Activated CD4-positive, alpha-beta T cell treated with anti-CD3 and anti-CD28 coated beads, Interleukin-2, amount 50 U/mL, for 48 hours (primary cell): ENCODE data around the gene SLAMF6.
"Not testable (repeated sequence)": the region's sequence is repeated elsewhere in the genome, so short reads cannot be mapped to it uniquely, and the experiment has no call there.

Source experiments
- DNase-seq, 2 experiments: peaks; one replicate each; pipeline ENCODE4 v3.0.0-alpha.2; 2020

Gene SLAMF6

GRCh38 chr1:160541622-160542302 is 18.7 kb upstream of the SLAMF6 start:
- DNase-seq: no peak

- DNase-seq: no peak
Measured at GRCh38 chr1:160540859-160541233, 17.8 kb upstream of the SLAMF6 start.

GRCh38 chr1:160539990-160540858 is 17.2 kb upstream of the SLAMF6 start:
- DNase-seq: peak; percentile 38 to 55

DNA sequence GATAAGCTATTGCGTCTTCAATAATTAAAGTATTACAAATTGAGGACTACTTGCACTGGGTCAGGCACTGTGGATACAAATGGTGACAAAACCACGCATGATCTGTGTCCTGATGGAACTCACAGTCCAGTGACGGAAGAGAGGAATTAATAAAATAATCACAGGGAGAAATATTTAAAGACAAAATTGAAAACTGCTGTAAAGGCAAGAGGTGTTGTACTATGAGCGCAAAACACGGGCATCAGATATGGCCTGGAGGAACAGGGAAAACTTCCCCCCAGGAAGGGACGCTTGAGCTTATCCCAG is 16.6 kb upstream of the SLAMF6 start:
- no peak for DNase-seq

DNA sequence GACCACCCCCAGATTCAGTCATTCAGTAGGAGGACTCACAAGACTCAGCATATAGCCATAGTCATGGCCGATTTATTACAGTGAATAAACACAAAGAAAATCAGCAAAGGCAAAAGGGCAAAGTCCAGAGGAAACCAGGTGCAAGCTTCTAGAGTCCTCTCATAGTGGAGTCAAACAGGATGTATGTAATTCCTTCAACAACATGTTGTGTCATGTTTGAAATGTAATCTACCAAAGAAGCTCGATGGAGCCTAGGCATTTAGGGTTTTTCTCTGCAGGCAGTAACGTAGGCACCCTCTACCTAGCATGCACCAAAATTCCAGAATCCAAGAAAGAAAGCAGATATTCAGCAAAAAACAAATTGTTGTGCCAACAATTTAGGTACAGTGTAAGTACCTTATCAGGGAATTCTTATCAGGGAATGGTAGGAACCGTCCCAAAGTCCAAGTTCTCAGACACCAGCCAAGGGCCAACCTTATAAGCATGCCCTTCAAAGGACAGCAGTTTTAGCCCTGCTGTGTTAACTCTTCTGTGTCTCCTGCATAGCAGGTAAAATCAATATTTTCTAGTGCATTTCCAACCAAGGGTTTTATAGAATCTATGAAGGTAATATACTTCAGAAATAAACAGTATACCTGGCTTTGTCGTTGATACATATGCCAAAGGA is 16.1 kb upstream of the SLAMF6 start:
- DNase-seq: no peak

DNA sequence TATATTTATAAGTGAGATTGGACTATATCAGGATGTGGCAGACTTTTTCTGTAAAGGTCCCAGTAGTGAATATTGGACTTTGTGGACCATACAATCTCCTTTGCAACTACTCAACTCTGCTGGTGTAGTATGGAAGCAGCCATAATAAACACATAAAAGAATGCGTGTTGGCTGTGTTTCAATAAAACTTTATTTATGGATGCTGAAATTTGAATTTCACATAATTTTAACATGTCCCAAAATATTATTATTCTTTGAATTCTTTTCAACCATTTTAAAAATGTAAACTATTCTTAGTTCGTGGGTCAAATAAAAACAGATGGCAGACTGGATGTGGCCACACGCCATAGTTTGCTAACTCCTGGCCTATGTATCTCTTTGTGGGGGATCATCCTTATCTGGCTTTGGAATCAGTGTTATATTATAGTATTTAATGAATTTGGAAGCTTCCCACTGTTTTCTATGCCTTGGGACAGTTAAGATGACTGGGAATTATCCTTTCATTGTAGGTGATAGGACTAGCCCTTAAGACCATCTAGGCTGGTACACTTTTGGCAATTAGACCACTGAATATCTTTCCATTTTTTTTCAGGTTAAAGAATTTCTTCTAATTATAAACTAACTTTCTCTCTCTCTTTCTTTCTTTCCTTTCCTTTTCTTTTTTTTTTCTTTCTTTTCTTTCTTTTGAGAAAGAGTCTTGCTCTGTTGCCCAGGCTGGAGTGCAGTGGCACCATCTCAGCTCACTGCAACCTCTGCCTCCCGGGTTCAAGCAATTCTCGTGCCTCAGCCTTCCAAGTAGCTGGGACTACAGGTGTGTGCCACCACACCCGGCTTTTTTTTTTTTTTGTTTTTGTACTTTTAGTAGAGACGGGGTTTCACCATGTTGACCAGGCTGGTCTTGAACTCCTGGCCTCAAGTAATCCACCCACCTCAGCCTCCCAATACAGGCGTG is 14.9 kb upstream of the SLAMF6 start:
- DNase-seq: no peak

DNA sequence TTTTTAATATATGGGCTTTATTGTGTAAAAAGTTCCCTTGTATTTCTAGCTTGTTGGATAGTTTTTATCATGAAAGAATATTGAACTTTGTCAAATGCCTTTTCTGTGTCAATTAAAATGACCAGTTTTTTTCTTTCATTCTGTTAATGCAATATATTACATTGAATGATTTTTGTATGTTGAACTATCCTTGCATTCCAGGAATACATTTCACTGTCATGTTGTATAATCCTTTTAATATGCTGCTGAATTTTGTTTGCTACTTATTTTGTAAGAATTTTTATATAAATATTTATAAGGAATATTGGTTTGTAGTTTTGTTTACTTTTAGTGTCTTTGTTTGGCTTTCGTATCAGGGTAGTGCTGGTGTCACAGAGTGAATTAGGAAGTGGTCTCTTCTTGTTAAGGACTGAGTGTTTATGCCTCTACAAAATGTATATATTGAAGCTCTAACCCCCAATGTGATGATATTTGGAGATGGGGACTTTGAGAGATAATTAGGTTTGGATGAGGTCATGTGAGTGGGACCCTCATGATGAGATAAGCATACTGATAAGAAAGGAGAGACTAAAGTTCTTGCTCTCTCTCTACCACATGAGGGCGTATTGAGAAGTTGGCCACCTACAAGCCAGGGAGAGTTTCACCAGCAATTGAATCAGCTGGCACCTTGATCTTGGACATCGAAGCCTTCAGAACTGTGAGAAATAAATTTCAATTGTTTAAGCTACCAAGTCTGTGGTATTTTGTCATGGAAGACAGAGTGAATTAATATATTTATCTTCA is 12.0 kb upstream of the SLAMF6 start:
- DNase-seq: no peak

DNA sequence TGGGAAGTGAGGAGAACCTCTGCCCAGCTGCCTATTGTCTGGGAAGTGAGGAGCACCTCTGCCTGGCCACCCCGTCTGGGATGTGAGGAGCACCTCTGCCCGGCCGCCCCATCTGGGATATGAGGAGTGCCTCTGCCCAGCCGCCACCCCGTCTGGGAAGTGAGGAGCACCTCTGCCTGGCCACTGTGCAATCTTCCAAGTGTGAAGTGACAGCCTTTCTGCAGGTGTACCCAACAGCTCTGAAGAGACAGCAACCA is 9.4 kb upstream of the SLAMF6 start:
- DNase-seq: not testable (repeated sequence)

DNA sequence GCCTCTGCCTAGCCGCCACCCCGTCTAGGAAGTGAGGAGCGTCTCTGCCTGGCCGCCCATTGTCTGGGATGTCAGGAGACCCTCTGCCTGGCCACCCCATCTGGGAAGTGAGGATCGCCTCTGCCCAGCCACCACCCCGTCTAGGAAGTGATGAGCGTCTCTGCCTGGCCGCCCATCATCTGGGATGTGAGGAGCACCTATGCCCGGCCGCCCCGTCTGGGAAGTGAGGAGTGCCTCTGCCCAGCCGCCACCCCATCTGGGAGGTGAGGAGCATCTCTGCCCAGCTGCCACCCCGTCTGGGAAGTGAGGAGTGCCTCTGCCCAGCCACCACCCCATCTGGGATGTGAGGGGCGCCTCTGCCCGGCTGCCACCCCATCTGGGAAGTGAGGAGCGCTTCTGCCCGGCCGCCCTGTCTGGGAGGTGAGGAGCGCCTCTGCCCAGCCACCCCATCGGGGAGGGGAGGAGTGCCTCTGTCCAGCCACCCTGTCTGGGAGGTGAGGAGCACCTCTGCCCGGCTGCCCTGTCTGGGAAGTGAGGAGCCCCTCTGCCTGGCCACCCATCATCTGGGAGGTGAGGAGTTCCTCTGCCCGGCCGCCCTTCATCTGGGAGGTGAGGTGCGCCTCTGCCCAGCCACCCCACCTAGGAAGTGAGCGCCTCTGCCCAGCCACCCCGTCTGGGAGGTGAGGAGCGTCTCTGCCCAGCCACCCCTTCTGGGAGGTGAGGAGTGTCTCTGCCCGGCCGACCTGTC is 8.9 kb upstream of the SLAMF6 start:
- DNase-seq: not testable (repeated sequence)

DNA sequence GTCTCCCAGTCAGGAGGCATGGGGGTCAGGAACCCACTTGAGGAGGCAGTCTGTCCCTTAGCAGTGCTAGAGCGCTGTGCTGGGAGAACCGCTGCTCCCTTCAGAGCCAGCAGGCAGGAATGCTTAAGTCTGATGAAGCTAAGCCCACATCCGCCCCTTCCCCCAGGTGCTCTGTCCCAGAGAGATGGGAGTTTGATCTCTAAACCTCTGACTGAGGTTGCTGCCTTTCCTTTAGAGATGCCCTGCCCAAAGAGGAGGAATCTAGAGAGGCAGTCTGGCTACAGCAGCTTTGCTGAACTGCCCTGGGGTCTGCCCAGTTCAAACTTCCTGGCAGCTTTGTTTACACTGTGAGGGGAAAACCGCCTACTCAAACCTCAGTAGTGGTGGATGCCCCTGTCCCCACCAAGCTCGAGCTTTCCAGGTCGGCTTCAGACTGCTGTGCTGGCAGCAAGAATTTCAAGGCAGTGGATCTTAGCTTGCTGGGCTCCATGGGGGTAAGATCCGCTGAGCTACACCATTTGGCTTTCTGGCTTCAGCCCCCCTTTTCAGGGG is 6.4 kb upstream of the SLAMF6 start:
- not testable (repeated sequence) for DNase-seq

DNA sequence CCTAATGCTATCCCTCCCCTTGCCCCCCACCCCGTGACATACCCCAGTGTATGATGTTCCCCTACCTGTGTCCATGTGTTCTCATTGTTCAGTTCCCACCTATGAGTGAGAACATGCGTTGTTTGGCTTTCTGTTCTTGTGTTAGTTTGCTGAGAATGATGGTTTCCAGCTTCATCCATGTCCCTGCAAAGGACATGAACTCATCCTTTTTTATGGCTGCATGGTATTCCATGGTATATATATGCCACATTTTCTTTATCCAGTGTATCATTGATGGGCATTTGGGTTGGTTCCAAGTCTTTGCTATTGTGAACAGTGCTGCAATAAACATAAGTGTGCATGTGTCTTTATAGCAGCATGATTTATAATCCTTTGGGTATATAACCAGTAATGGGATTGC is 734 bp upstream of the SLAMF6 start:
- not testable (repeated sequence) for DNase-seq

DNA sequence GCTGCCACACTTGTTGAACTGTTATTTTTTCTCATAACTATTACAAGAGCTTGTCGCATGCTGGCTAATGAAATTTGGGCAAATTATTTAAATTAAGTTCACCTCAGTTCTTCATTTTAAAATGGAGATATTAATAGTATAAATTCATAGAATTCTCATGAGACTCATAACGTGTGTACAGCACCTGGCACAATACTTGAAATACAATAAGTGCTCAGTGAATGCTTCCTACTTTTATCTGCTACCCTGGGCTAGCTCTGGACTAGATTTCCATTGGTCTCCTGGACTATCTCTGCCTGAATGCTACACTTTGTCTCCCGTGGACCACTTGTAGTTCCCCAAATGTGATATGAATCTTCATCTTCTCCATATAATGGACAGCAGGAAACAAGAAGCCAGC is 919 bp downstream of the SLAMF6 start:
- no peak for DNase-seq

DNA sequence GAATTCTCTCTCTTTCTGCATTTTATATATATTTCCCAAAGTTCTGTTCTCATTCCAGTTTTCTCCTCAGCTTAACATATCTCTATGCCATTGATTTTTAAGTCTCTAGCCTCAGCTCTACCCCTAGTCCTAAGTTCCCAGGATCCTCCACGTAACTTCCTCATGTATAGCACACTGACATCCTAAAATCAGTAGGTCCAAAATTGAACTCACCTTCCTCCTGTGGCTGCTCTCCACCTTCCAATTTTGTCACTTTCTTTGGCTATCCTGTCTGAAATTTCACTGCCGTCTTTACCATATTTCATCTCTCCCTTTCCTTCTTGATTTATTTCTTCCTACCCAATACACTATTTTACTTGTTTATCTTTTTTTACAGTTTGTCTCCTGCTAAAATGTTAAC is 1.5 kb downstream of the SLAMF6 start:
- DNase-seq: no peak

GRCh38 chr1:160520999-160521398 is 2.1 kb downstream of the SLAMF6 start:
- no peak for DNase-seq

DNA sequence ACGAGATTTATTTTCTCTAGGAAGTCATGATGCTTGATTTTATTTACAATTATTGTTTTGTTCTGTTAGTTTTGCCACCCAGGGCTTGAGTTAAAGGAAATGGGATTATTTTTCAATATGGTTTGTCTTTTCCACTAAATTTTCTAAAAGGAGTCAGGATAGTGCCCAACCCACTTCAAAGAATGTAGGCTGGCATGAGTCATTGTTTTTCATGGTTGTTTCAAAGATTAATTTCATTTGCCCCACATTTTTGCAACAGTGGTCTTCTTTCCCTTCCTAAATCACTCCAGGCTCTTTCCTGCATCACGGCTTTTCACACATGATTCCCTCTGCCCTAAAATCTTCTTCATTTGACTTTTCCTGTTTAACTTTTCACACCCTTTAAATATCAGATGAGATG is 2.5 kb downstream of the SLAMF6 start:
- no peak for DNase-seq

DNA sequence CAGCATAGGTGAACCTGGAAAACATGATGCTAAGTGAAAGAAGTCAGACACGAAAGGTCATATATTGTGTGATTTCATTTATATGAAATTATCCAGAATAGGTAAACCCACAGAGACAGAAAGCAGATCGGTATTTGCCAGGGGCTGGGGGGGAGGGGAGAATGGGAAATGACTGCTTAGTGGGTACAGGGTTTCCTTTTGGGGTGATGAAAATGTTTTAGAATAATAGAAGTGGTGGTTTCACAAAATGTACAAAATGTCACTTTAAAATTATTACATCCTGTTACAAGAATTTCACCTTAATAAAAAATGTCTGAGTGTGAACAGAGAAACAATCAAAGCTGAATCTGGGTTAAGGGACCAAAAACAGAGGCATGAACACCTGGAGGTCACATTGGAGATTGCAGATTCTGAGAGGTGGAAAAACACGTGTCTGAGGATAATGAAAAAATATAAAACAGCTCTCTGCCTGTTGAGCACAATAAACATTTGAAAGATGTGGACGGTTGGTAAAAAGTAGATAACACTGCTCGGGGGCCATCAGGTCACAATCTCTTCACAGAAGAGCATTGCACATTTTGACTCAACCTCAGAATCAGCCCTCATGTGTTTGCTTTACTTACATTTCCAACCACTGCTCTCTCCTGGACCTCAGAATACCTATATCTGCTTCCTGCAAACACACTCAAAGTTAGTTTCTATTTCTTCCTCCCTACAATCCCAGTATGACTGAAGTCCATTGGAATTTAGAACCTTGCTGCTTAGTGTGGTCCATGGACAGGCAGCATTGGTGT is 3.2 kb downstream of the SLAMF6 start:
- peak in 1 of 2 experiments; percentile 46 for DNase-seq

DNA sequence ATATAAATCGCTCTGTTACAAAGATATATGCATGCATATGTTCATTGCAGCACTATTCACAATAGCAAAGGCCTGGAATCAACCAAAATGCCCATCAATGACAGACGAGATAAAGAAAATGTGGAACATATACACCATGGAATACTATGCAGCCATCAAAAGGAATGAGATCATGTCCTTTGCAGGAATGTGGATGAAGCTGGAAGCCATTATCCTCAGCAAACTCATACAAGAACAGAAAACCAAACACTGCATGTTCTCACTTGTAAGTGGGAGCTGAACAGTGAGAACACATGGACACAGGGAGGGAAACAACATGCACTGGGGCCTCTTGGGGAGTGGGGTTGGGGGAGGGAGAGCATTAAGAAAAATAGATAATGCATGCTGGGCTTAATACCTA is 5.5 kb downstream of the SLAMF6 start:
- DNase-seq: not testable (repeated sequence)

- DNase-seq: not testable (repeated sequence)
Measured at GRCh38 chr1:160515908-160516307, 7.1 kb downstream of the SLAMF6 start.

GRCh38 chr1:160504651-160505050 is 18.4 kb downstream of the SLAMF6 start:
- no peak for DNase-seq

GRCh38 chr1:160503087-160503486 is 20.0 kb downstream of the SLAMF6 start:
- no peak for DNase-seq
